HG03139 (cell line): Measurements from ENCODE around the gene COPS9.

Source experiments
- ATAC-seq: cut with Tn5 transposase; IDR thresholded peaks from one replicate; pipeline ENCODE4 v1.9.1; 2021; ENCODE audit not compliant: unreplicated experiment

The COPS9 gene

DNA sequence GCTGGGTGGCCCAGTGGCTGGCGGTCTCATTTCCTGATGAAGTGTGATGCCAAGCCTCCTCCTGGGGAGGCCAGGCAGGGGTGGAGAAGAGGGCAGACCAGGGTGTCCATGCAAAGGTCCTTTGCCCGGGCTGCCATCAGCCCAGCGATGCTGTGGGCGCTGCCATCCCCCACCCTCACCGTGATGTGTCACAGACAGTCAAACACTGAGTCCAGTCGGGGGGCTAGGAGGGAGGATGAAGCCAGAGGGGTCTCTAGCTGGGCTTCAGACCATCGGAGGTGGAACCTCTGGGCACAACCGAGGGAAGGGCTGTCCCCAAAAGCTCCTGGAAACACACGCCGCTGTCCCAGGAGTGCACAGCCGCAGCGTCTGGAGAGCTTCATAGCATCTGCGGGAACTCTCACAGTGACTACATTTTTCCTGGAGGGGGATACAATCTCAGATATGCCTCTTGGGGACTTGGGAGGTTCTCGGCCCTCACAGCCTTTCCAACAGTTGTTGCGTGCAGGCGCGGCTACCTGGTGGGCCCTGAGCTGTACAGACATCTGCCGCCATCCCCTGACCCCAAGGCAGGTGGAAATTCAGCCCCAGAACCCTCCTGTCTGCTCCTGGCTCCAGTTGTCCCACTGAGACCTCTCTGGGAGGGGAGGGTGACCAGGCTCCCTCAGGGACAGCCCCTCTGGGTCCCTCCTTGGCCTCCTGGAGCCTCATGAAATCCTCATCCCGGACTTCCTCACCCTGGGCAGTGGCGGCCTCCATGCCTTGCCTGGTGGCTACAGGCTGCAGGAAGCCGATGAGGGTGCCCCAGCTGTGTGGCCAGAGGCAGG lies 30.9 kb upstream of the COPS9 start:
- no peak for ATAC-seq

DNA sequence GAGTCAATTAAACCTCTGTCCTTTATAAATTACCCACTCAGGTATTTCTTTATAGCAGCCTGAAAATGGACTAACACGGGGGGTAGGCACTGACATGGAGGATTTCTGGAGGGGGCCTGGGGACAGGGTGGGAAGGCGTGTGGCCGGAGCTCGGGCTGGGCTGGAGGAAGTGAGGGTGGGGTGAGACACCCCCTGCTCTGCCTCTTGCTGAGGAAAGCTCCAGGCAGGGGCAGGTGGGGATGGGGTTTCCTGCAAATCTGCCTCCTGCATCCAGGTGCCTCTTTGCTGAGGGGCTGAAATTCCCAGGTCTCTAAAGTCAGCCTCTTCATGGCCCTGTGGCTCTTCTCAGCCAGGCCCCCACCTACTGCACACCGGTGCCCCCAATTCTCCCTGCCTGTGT lies 30.1 kb upstream of the COPS9 start:
- ATAC-seq: no peak

- no peak for ATAC-seq
Measured at GRCh38 chr2:240165661-240166060, 29.6 kb upstream of the COPS9 start.

- ATAC-seq: no peak
Measured at GRCh38 chr2:240165034-240165433, 28.9 kb upstream of the COPS9 start.

DNA sequence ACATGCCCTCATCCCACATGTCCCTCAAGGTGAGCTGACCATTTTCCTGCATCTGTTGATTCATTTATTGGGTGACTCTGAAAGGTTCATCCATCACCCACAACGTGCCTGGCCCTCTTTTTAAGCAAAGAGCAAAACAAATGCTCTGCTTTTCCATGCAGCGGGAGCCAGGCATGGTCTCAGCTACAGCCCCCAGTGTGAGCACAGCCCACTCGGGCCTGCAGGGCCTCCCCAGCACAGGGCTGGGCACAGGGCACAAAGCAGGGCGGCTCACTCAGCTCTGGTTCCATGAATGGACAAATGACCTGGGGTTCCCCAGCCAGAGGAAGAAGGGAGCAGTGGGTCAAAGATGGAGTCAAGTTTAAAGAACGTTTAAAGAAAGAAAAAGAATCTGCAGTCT lies 28.5 kb upstream of the COPS9 start:
- no peak for ATAC-seq

GRCh38 chr2:240163844-240164574 lies 27.9 kb upstream of the COPS9 start:
- ATAC-seq: no peak

GRCh38 chr2:240162939-240163714 lies 27.0 kb upstream of the COPS9 start:
- ATAC-seq: no peak

DNA sequence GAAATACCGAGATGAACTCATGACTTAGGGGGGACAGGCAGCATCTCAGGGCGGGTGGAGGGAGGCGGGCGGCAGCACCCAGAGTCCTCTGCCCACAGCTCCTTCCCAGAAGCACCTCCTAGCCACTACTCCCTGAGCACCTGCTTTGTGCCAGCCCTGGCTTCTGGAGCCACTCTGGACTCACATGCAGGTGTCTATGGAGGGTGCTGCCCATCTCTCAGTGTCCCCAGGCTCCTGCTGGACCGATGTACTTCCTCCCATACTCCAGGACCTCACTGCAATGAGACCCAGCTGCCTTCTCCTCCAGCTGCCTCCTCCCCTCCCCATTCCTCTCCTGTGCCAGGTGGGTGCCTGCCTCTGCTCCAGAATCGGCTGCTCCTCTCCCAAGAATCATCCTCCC lies 26.4 kb upstream of the COPS9 start:
- no peak for ATAC-seq

DNA sequence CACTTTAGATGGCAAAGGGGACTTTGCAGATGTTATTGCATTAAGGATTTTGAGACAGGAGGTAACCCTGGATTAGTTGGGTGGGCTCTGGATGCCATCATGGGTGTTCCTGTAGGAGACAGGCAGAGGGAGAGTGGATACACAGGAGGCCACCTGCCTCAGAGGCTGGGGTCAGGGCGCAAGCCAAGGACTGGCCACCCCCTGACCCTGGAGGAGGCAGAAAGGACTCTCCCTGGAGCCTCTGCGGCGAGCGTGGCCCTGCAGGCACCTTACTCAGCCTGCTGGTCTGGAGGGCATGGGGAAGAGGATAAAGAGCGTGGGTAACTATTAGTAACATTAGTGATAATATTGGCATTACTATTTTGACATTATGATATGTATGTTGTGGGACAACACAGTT lies 25.9 kb upstream of the COPS9 start:
- no peak for ATAC-seq

- no peak for ATAC-seq
Measured at GRCh38 chr2:240161087-240161750, 25.1 kb upstream of the COPS9 start.

GRCh38 chr2:240160291-240161086 lies 24.4 kb upstream of the COPS9 start:
- no peak for ATAC-seq

DNA sequence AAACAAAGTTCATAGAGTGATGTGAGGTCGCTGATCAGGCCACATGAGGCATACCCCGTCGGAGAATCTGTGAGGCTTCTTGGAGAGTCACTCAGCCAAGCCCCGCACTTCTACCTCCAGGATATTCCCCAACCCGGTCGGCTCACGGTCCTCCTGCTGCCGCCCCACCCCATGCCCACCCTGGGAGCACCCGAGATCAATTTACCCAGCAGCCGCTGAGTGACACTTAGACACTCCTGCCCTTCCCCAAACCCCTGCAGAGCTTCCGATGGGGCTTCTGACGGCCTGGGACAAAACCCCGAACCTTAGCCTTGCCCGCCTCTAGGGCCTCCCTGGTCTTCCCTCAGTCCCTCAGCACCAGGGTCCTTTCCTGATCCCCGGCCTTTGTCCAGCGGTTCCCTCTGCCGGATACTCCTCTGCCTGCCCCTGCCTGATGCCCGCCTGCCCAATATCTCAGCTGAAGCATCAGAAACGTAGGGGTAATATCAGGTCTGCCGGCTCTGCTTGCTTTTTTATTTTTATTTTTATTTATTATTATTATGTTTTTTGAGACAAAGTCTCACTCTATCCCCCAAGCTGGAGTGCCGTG lies 23.2 kb upstream of the COPS9 start:
- ATAC-seq: no peak

DNA sequence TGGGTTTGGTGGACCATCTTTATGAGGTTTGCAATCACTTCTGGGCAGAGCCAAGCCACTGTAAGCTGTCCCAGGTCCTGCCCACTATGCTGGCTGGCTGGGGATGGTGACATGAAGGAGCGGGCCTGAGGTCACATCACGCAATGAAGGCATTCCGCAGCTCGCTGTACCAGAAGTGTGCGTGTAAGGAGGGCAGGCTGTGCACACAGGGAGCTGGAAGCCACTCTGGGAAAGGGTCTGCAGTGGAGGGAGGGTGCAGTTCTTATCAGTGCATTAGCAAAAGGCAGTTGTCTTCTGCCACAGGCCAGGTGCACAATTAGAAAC lies 21.0 kb upstream of the COPS9 start:
- no peak for ATAC-seq

DNA sequence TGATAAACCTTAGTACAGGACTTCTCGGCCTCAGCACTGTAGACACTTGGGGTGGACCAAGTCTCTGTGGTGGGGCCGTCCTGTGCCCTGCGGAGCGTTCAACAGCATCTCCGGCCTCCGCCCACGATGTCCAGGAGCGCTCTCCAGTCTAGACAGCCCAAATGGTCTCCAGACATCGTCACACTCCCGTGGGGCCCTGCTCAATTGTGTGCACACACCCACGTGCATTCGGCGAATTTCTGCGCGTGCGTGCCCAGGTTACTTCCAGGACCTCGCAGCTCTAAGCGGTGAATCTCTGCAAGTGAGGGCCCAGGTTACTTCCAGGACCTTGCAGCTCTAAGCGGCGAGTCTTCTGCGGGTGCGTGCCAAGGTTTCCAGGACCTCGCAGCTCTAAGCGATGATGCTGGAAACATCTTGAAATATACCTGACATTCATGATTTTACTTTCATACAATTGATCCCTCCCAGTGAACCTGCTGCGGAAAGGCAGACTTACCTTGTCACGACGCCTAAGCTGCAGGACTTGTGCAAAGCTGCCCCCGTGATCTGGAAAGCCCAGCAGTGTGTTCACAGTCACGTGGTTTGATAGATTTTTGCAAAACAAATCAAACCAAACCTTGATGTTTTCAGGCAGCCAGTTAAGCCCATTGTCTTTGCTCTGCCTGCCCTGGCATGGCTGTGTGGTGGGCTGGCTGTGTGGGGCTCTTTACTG lies 20.5 kb upstream of the COPS9 start:
- no peak for ATAC-seq

DNA sequence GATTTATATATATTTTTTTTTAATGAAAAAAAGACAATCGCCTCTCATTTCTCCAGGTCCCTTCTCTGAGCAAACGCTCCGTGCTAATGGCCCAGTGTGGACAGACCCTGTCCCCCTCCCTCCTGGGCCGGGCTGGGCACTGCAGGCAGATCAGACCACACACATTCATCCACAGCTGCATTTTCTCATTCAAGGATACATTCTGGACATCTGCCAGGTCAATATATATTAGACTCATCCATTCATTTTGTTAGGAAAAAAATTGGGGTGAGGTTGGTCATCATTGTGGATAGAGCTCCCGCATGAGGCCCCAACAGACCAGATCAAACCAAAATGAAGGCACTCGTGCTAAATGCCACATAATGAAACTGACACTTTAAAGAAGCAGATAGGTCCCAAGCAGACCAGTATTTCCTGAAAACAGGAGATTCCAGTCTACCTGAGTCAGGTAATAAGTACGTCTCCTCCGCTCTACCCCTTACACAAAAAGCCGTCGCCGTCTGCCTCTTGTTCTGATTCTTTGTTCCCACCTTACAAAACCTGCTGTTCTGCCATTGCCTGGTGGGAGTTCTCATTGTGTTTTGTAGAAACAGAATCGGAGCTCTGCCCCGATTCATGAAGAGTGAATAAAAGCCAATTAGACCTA lies 19.8 kb upstream of the COPS9 start:
- no peak for ATAC-seq

- ATAC-seq: no peak
Measured at GRCh38 chr2:240155048-240155744, 19.1 kb upstream of the COPS9 start.

DNA sequence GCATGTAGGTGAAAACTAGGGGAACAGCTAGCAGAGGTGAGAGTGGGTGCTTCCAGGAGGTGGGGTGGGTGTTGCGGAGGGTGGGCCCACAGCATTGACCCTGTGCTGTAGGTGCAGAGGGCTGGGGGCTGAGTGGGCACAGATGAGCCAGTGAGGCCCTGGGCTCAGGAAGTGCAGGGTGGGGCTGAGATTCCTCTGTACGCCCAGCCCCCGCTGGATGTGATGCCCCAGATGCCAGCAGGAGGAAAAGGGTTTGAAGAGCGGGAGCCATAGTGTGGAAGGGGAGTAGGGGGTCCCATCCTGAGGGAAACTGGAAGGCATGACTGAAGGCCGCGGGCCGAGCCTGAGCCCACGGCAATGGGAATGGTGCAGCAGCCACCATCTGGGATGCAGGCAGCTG lies 18.5 kb upstream of the COPS9 start:
- ATAC-seq: no peak

- ATAC-seq: no peak
Measured at GRCh38 chr2:240153418-240153817, 17.3 kb upstream of the COPS9 start.
